Vagina (tissue), 2 donors: ENCODE data around the gene NAA15.
"Not testable (repeated sequence)": the region's sequence is repeated elsewhere in the genome, so short reads cannot be mapped to it uniquely, and the experiment has no call there.

Experiments
- POLR2A ChIP-seq, 2 donors: fragments of 450-650 bp; IDR thresholded peaks; one replicate each; pipeline ENCODE4 v1.6.1; 2017; ENCODE audit warnings: antibody characterized with exemption in 2 of 2, mild to moderate bottlenecking in 2 of 2, moderate library complexity in 2 of 2
- TF ChIP-seq, protein P1 (sequence below), 3 experiments: fragments of 450-650 bp in 2 of 3; fragments of 200-600 bp in 1 of 3; sonication (generic) in 1 of 3; IDR thresholded peaks; one replicate each; pipeline ENCODE4 v1.5.1; 2017 to 2019; ENCODE audit warnings: antibody characterized with exemption in 3 of 3, mild to moderate bottlenecking in 2 of 3, moderate library complexity in 2 of 3

GRCh38 chr4:139255581-139255980 lies 45.7 kb upstream of the NAA15 start:
- TF ChIP-seq, protein P1, sequence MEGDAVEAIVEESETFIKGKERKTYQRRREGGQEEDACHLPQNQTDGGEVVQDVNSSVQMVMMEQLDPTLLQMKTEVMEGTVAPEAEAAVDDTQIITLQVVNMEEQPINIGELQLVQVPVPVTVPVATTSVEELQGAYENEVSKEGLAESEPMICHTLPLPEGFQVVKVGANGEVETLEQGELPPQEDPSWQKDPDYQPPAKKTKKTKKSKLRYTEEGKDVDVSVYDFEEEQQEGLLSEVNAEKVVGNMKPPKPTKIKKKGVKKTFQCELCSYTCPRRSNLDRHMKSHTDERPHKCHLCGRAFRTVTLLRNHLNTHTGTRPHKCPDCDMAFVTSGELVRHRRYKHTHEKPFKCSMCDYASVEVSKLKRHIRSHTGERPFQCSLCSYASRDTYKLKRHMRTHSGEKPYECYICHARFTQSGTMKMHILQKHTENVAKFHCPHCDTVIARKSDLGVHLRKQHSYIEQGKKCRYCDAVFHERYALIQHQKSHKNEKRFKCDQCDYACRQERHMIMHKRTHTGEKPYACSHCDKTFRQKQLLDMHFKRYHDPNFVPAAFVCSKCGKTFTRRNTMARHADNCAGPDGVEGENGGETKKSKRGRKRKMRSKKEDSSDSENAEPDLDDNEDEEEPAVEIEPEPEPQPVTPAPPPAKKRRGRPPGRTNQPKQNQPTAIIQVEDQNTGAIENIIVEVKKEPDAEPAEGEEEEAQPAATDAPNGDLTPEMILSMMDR (IDR thresholded peaks at IDR 0.05): not testable (repeated sequence)
- TF ChIP-seq POLR2A (IDR thresholded peaks at IDR 0.05): not testable (repeated sequence)
